CD4-positive, alpha-beta T cell treated with Interleukin-4 for 1 hour (primary cell): ENCODE results near the gene DCAF8L2.
"Not testable (repeated sequence)": the region's sequence is repeated elsewhere in the genome, so short reads cannot be mapped to it uniquely, and the experiment has no call there.

Experiments
- DNase-seq, 2 donors: peaks; one replicate each; pipeline ENCODE4 v3.0.0-alpha.2; 2020 to 2022

Gene DCAF8L2

DNA sequence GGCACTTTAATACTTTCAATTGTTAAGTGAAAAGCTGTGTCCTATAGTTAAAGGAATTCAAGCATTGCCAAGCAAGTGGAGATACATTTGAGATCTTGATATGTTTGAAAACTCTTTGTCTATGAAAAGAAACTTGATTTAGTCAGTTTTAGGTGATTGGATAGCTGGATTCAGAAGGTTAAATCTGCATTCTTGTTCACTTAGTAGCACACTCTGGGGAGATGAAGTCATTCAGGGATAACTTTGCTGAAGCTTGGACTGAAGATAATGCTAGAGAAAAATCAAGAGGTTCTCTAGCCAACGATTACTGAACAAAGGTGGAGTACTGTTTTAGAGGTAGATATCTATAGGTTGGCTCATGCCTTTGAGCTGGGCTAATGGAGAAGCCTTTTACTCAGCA lies 90.6 kb downstream of the DCAF8L2 start:
- no peak for DNase-seq

- not testable (repeated sequence) for DNase-seq
Observed at GRCh38 chrX:27683566-27684208, 93.5 kb downstream of the DCAF8L2 start.

DNA sequence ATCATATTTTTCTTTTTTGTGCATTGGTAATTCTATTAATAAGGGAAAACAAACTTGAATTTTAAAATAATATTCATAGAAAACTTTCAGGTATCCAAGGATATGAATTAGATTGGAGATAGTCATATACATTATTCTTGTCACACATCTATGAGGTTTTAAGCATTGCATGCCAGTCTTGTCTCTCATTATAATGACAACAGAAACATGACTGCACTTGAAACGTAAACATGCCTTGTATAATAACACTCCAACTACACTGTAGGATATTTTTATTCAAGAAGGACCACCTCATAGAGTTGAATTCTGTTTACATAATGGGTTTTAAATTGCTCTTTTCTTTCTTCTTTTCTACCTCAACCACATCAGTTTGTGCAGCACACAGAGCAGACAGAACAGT lies 104.5 kb downstream of the DCAF8L2 start:
- no peak for DNase-seq

DNA sequence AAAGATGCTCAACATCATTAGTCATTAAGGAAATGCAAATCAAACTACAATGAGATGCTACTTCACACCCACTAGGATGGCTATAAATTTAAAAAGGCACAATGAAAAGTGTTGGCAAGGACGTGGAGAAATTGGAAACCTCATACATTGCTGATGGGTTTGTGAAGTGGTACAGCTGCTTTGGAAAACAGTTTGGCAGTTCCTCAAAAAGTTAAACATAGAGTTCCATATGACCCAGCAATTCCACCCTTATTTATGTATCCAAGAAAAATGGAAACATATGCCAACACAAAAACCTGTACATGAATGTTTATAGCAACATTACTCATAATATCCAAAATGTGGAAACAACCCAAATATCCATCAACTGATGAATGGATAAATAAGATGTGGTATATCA lies 116.4 kb downstream of the DCAF8L2 start:
- DNase-seq: no peak

- no peak for DNase-seq
Observed at GRCh38 chrX:27715610-27716009, 125.5 kb downstream of the DCAF8L2 start.

DNA sequence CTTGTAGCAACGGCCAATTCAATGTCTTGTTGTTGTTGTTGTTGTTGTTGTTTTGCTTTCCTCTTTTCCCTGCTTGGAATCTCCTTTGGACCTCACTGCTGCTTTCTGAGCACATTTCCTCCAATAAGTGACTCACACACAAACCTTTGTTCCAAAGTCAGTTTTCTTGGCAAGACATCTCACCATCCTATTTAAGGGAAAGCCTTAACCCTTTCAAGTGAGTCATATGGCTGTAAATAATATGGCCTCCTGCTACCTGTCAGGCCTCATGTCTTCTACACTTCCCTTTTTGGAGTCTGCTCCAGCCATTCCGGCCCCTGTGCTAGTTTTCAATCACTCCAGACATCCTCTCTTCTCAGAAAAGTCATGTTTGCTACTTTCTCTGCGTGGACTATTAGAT lies 138.1 kb downstream of the DCAF8L2 start:
- no peak for DNase-seq

DNA sequence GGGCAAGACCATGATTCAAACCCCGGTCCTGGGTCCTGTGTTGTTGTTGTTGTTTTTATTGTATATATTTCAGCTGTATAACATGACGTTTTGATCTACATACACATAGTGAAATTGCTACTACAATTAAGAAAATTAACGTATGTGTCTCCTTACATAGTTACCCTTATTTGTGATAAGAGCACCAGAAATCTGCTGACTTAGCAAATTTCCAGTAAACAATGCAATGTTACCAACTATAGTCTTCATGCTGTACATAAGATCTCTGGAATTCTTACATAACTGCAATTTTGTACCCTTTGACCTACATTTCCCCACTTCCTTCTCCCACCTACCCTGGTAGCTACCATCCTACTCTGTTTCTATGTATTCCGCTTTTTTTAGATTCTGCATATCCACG lies 141.8 kb downstream of the DCAF8L2 start:
- DNase-seq: no peak

DNA sequence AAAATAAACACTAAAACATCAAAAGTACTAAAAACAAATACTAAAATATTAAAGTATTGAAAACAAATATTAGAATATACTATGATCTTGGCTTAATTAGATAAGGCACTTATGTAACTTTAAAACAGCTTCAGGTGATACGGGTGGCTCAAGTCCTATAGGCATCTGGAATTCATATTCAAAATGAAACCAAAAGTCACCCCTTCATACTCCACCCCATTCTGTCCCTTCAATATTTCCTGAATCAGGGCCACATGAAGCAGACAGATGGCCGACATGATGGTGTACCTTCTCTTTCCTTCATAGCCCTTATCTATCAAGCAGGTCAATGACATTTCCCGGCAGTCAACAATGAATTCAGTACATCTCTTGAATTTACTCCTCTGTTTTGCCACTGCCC lies 145.8 kb downstream of the DCAF8L2 start:
- DNase-seq: no peak

DNA sequence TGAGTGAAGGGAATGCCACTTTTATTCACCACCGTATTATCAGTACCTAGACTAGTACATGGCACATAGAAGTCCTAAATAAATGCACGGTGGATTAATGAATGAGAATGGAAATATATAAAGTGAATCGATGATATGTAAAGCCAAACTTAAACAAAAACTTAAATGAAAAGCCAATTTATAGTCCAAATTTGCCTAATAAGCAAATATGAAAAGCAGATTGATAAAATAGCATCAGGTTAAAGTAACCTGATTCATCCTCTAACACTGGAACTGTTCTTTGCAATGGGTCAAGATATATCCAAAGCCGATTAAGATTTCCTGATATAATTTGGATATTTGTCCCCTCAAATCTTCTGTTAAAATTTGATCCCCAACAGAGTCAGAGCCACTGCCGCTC lies 150.8 kb downstream of the DCAF8L2 start:
- DNase-seq: no peak

GRCh38 chrX:27743521-27743920 lies 153.4 kb downstream of the DCAF8L2 start:
- DNase-seq: not testable (repeated sequence)

- no peak for DNase-seq
Observed at GRCh38 chrX:27746516-27746915, 156.4 kb downstream of the DCAF8L2 start.

DNA sequence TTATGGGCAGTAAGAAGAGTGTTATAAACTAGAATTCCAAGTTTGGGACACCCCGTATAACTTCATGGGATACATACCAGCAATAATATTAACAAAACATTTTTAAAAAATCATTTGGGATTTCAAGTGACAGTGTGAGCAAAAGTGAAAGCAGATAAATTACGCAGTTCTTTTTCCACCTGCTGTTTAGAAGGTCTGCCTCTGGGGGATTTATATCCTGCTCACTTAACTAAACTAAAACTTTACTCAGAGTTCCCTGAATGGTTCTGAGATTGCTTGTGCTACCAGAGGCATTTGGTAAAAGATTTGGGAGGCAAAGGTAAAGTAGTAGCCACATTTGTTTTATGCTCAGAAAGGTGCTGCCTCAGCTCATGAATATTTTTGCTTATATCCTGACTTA lies 160.2 kb downstream of the DCAF8L2 start:
- not testable (repeated sequence) for DNase-seq

- DNase-seq: no peak
Observed at GRCh38 chrX:27751976-27752375, 161.8 kb downstream of the DCAF8L2 start.

DNA sequence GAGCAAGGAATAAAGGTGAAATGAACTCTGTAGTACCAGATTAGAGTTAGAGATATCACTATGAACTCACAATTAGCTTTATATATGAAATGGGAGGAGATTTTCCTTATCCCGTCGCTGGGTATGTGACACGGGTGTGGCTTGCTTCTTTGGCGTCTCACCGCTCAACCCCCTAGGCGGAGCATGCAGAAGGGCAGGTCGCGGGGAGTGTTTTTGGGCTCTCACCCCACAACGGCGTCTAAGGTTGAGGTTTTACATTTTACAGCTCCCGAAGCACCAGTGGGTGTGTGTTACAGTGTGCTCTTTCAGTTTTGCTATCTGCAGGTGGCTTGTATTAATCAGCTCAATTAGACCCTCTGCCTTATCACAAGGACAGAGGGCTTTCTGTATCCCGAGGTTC lies 175.6 kb downstream of the DCAF8L2 start:
- no peak for DNase-seq

- DNase-seq: no peak
Observed at GRCh38 chrX:27767387-27767786, 177.2 kb downstream of the DCAF8L2 start.

- DNase-seq: no peak
Observed at GRCh38 chrX:27775984-27776383, 185.8 kb downstream of the DCAF8L2 start.

DNA sequence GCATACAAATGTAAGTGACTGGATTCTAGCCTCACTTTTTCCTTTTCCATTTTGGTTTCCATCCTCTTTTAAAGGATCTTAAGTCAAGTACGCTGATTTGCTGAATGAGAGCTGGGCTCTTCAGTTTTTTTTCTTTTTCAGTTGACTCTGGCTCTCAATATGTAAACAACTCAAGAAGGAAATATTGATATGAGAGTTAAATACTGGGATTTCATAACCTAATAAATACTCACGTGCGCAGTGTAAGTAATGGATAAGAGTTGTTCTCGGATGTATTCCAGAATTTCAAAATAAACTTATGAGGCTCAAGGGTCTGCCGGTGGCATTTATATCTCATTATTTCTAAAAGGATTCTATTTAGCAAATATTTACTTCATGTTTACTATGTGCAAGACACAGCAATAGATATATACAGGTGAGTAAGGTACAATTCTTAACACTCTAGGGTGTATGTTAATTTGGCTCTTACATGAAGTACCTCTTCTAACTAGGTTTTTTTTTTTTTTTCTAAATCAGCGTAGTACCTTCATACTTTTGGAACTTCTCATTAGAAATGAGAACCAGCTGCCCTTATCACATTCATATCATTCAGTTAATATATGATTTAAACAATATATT lies 206.6 kb downstream of the DCAF8L2 start:
- no peak for DNase-seq

DNA sequence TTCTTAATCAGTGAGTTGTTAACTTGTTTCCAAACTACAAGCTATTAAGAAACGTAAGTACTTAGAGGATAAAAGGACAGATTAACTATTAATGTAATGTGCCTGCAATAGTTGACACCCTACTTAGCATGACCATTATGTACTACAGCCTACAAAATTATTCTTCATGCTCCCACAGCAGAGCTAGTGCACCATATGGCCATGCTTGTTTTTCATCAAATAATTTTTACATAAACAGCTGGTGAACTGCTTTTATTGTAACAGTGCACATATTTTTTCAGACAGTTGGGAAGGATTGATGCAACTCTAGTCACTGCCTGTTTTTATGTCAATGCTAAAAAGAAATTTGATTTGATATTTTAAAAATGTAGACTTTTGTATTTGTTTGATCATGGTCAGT lies 207.4 kb downstream of the DCAF8L2 start:
- no peak for DNase-seq
